ENCODE measurements around the gene PCDH9. TPM values are rescaled to one million over a fixed set of nuclear protein-coding genes. Genes with fewer than 3 reads are reported as not detected.

Gene PCDH9
- total RNA-seq, 1 experiment from 2014 or later, result 4.2 TPM

- POLR2A ChIA-PET, result no interaction called here
- intact Hi-C loops (cut with micrococcal nuclease; ENCODE audit: unreplicated experiment) (no loop called here), in situ Hi-C loops (cut with HindIII; ENCODE audit: low pct_unique_long_range_greater_than_20kb, low sequenced_read_pairs) (no loop called here)
- Histone ChIP-seq H3K27me3 (ENCODE audit: control insufficient read depth, insufficient read depth, low read length) (no peaks in the 10 kb centered on the region), H3K4me3 (ENCODE audit: low read depth in 2 of 2, low read length in 2 of 2) (no peak overlapping the region), H3K27ac (ENCODE audit: low read length) (no peak overlapping the region), H3K9me3 (ENCODE audit: control insufficient read depth, insufficient read depth, low read depth, low read length) (no peaks in the 10 kb centered on the region), H3K4me1 (ENCODE audit: control insufficient read depth, insufficient read depth, low read length) (no peaks in the 10 kb centered on the region), H3K36me3 (ENCODE audit: control insufficient read depth, insufficient read depth, low read length) (no peaks in the 10 kb centered on the region)
- TF ChIP-seq SIN3A (IDR thresholded peaks at IDR 0.05; ENCODE audit: borderline replicate concordance, insufficient read depth, low read depth, low read length), result no peak
- TF ChIP-seq REST (IDR thresholded peaks at IDR 0.05; ENCODE audit: insufficient read depth in 1 of 2, low read depth in 2 of 2, low read length in 1 of 2), result no peak
- no peak for TF ChIP-seq TCF7L2 (IDR thresholded peaks at IDR 0.05; ENCODE audit: low read depth, low read length)
- TF ChIP-seq CTCF (IDR thresholded peaks at IDR 0.05), result no peak
- TF ChIP-seq POLR2AphosphoS5 (IDR thresholded peaks at IDR 0.05; ENCODE audit: low read depth, low read length), result no peak
- ATAC-seq (no peak), DNase-seq (ENCODE audit: low read depth, low spot score) (no peak)
- BruUV-seq (replicated peaks), result no TSS peak
- CTCF ChIA-PET, result no interaction called here
Measured at GRCh38 chr13:67168384-67168783, 61.8 kb downstream of the PCDH9 start.

- ChIA-PET CTCF (no interaction called here), POLR2A (no interaction called here)
- TF ChIP-seq POLR2AphosphoS5 (IDR thresholded peaks at IDR 0.05; ENCODE audit: low read depth, low read length) (no peak), SIN3A (IDR thresholded peaks at IDR 0.05; ENCODE audit: borderline replicate concordance, insufficient read depth, low read depth, low read length) (no peak), REST (IDR thresholded peaks at IDR 0.05; ENCODE audit: insufficient read depth in 1 of 2, low read depth in 2 of 2, low read length in 1 of 2) (no peak), TCF7L2 (IDR thresholded peaks at IDR 0.05; ENCODE audit: low read depth, low read length) (no peak), CTCF (IDR thresholded peaks at IDR 0.05) (no peak)
- Histone ChIP-seq H3K9me3 (ENCODE audit: control insufficient read depth, insufficient read depth, low read depth, low read length) (no peaks in the 10 kb centered on the region), H3K4me3 (ENCODE audit: low read depth in 2 of 2, low read length in 2 of 2) (no peak overlapping the region), H3K4me1 (ENCODE audit: control insufficient read depth, insufficient read depth, low read length) (no peaks in the 10 kb centered on the region), H3K27me3 (ENCODE audit: control insufficient read depth, insufficient read depth, low read length) (no peaks in the 10 kb centered on the region), H3K27ac (ENCODE audit: low read length) (no peak overlapping the region), H3K36me3 (ENCODE audit: control insufficient read depth, insufficient read depth, low read length) (no peaks in the 10 kb centered on the region)
- in situ Hi-C loops (cut with HindIII; ENCODE audit: low pct_unique_long_range_greater_than_20kb, low sequenced_read_pairs), result no loop called here
- DNase-seq (ENCODE audit: low read depth, low spot score) (no peak), ATAC-seq (no peak)
- intact Hi-C loops (cut with micrococcal nuclease; ENCODE audit: unreplicated experiment), result no loop called here
- no TSS peak for BruUV-seq (replicated peaks)
Measured at GRCh38 chr13:67167420-67167819, 62.7 kb downstream of the PCDH9 start.
